GM12892 (cell line): Measurements from ENCODE around the gene LIN7B.
"Not testable (repeated sequence)": the region's sequence is repeated elsewhere in the genome, so short reads cannot be mapped to it uniquely, and the experiment has no call there.

ENCODE experiments used
- DNase-seq: peaks from one replicate; pipeline ENCODE4 v3.0.0; 2011; ENCODE audit not compliant: insufficient read length
- FAIRE-seq: peaks from 2 replicates; lab custom pipeline; 2011; peaks lifted over from hg19 to GRCh38; lab: Jason Lieb, UNC
- POLR2A ChIP-seq: IDR thresholded peaks from 2 replicates; pipeline ENCODE4 v1.6.1; 2011; ENCODE audit warnings: low read depth, low read length, control low read depth
- POLR2AphosphoS5 ChIP-seq: IDR thresholded peaks from 2 replicates; pipeline ENCODE4 v1.6.1; 2011; ENCODE audit warnings: low read depth, low read length, control low read depth
- TAF1 ChIP-seq: IDR thresholded peaks from 2 replicates; pipeline ENCODE4 v1.6.1; 2011; ENCODE audit warnings: low read depth, mild to moderate bottlenecking, control low read depth, low read length, borderline replicate concordance

Gene LIN7B

DNA sequence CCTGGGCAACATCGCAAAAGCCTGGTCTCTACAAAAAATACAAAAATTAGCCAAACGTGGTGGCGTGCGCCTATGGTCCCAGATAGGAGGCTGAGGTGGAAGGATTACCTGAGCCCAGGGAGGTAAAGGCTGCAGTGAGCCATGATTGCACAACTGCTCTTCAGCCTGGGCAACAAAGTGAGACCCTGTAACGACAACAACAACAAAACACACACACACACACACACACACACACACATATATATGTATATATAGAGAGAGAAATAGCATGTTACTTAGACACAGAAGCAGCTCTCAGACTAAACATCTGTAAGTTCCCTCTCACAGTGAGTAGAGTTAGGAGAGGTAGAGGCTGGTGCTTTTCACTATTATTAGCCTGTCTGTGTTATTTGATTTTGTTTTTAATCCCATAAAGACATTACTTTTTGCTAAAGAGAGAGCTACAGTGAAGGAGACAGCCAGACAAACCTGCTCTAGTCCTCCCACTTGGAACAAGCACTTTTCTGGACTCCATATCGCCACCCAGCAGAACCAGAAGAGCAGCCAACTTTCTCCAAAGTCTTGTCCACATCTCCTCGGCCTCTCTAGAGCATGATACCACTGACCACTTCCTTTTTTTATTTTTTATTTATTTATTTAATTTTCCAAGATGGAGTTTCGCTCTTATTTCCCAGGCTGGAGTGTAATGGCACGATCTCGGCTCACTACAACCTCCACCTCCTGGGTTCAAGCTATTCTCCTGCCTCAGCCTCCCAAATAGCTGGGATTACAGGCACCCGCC lies 2.8 kb upstream of the LIN7B start:
- no peak for DNase-seq
- FAIRE-seq: no peak
- TF ChIP-seq POLR2AphosphoS5 (no peak), POLR2A (0 out of 2 replicates have a peak, but pooled peaks have one; percentile 24), TAF1 (no peak)

DNA sequence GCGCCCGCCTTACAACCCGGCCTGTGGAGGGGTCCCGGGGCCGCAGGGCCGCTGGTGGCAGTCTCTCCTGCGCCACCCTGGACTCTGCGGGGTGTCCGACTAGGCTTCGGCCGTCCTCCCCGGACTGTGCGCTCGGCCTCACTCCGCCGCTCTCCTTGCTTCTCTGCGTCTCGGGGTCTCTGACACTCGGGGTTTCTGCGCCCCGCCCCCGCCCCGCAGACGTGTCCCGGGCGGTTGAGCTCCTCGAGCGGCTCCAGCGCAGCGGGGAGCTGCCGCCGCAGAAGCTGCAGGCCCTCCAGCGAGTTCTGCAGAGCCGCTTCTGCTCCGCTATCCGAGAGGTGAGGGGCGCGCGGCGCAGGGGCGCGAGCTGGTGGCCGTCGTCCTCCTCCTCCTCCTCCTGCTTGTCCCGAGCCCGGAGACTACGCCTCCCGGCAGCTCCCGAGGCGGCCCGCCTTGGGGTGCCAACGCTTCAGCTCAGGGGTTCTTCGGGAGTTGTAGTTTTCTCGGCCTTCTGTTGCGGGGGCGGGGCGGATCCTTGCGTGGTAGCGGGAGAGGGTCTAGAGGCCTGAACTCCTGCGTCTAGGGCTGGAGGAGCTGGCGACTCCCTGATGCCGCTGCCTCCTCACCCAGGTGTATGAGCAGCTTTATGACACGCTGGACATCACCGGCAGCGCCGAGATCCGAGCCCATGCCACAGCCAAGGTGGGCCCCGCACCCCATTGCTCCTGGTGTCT lies 627 bp downstream of the LIN7B start:
- TF ChIP-seq POLR2AphosphoS5 (no peak), TAF1 (no peak), POLR2A (no peak)
- FAIRE-seq (no peak), DNase-seq (no peak)

DNA sequence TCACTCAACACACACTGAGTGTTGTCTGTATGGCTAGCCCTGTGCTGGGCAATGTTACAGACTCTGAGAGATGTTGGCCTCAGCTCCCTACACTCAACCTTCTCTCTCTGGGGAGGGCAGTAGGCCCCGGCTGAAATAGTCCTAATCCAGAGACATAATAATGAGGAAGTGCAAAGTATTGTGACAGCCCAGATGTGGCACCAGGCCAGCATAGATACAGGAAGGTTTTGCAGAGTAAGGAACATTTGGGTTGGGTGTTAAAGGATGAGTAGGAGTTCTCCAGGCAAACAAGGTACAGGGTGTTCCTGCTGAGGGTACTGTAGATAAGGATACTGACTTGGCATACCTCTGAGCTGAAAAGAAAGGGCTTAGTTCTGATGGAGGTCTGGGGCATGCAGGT lies 2.4 kb downstream of the LIN7B start:
- no peak for DNase-seq
- FAIRE-seq: no peak
- TF ChIP-seq POLR2AphosphoS5 (no peak), TAF1 (no peak), POLR2A (no peak)

DNA sequence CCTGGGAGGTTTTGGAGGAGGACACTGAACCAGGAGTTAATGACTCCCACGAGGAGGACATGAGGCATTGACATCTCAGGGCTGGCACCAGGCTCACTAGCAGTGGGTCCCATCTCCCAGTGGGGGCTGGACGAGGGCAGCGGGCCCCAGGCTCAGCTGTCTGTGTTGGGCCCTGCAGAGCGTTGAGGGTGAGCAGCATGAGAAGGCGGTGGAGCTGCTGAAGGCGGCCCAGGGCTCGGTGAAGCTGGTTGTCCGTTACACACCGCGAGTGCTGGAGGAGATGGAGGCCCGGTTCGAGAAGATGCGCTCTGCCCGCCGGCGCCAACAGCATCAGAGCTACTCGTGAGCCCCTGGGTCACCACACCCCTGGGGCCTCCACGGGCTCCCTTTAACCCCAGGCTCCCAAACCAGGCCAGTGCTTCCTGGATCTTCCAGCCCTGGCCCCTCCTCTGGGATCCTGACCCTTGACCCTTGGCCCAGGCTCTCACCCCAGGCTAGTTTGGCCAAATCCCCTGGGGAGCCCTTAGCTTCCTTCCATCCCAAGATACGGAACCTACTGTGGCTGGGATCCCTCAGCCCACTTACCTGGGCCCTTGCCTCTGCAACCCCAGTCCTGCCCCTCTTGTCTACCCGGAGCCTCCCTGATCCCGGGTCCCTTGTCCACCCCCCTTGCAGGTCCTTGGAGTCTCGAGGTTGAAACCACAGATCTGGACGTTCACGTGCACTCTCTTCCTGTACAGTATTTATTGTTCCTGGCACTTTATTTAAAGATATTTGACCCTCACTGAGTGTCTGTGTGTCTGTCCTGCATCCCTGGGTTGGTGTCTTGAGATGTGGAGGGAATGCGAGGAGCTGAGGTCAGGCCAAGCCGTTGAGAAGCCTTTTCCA lies 3.8 kb downstream of the LIN7B start:
- FAIRE-seq (no peak), DNase-seq (no peak)
- TF ChIP-seq TAF1 (no peak), POLR2A (no peak), POLR2AphosphoS5 (no peak)

DNA sequence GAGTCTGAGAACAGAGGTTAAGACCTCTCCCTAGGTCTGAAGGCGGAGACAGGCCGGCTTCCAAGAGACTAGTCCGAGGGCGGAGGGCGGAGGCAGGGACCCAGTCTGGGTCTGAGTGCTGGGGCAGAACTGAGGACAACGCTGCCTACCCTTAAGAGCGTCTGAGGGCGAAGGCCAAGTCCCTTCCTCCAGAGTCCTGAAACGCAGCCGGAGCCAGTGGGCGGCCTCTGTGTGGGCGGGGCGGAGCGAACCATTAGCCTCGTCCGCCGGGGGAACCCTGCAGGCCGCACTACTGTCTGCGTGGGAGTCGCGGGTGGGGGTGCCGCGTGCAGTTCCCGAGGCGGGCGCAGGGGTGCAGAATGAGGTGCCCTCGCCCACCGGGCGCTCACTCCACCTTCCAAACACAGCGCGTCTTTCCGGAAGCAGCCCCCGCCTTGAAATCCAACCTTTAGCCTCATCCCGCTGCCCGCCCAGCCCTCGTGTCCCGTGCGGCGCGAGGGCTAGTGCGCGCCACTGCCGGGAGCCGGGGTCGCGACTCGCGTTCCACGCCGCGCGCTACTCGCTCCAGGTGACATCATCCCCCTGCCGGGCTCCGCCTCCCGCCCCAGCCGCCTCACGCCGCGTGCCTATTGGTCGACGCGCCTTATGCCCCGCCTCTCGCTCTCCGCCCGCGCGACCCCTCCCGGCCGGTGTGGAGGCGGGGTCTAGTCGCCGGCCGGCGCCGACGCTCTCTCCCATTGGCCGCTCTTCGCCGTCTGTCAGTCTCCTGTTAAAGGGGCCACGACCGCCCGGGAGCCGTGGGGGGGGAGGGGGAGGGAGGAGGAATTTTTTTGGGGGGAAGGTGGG lies 4.6 kb downstream of the LIN7B start, which contains the start of gene C19orf73:
Gene C19orf73, minus strand, starts transcription at position 579 of the 846 bp plus-strand sequence. Its CDS starts 121 bp downstream, at position 458.
- peak; percentile 96 for DNase-seq
- peak; percentile 99 for FAIRE-seq
- TF ChIP-seq POLR2A (peak; percentile 66; the same call in 1 of the 2 replicates), POLR2AphosphoS5 (no peak; the same call in 1 of the 2 replicates)

DNA sequence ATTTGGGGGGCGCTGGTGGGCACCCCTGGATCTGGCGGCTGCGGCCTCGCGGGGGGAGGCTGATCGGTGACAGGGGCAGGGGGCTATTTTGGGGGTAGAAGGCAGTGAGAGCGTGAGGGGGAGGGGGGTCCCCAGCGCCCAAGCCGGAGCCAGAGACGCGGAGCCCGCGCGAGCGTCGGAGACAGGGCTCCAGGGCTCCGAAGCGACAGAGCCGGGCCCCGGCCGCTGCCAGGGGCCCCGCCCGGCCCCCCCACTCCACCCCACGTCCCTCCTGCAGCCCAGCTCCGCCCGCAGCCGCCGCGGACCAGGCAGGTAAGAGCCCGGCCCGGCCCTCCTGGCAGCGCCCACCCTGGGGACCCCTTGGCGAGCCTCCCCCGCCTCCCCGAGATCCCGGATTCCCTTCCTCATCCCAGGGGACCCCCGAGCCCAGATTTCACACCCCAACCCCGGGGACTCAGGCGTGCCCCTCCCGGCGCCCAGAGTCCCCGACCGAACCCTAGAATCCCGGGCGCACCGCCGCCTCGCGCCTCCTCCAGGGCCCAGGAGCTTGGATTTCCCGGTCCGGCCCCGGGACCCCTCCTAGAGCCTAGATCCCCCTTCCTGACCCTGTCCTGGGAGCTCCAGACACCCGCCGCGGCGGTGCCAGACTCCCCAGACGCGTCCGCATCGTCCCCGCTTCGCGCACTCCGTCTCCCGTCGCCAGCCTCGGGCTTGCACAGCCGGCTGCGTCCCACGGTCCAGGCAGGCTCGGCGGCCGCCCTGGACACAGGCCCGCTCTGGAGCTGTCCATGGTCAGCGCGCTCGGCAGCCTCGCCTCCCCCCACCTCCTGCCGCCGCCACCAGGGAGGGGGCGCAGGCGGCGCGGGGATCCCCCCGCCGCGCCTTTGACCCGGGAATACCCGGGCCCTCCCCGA lies 5.5 kb downstream of the LIN7B start, which contains the start of gene PPFIA3:
Gene PPFIA3, plus strand, starts transcription at position 134 of the 914 bp plus-strand sequence. CDS start 8,330 bp downstream, outside the sequence.
- DNase-seq (no peak), FAIRE-seq (peak; percentile 48)
- TF ChIP-seq TAF1 (no peak), POLR2A (no peak)

DNA sequence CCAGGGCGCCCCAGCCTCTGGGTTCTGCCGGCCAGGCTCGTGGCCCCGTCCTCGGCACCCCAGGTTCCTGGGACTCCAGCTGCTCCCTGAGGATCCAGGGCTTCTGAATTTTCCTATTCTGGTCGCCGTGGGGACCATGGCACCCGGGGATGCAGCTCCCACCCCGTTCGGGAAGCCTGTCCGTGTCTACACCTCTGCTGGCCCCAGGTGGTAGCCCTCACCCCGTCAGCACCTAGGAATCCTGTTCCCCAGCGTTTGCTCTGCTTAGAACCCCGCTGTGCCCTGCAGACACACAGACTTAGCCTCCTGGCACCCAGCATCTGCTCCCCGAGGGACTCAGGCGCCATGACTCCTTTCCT lies 6.1 kb downstream of the LIN7B start:
- TF ChIP-seq POLR2AphosphoS5 (no peak), POLR2A (no peak), TAF1 (no peak)
- FAIRE-seq (no peak), DNase-seq (no peak)

DNA sequence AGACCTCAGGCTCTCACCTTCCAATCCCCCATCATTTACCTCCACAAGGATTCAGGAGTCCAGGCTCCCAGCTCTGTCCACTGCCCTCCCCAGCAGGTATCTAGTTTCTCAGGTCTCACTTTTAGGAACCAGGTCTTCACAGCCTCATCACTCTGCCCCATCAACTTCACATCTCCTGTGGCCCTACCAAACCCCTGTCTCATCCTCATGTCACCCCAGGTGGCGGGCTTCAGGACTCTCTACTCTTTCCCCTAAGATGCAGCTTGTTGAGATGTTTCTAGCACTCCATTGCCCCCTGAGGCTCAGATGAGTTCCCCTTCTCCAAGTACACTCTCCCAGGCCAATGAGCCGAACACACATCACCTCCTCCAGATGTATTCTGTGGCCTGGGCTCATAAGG lies 6.7 kb downstream of the LIN7B start:
- FAIRE-seq: no peak
- TF ChIP-seq POLR2A (no peak), POLR2AphosphoS5 (no peak), TAF1 (no peak)
- DNase-seq: no peak

DNA sequence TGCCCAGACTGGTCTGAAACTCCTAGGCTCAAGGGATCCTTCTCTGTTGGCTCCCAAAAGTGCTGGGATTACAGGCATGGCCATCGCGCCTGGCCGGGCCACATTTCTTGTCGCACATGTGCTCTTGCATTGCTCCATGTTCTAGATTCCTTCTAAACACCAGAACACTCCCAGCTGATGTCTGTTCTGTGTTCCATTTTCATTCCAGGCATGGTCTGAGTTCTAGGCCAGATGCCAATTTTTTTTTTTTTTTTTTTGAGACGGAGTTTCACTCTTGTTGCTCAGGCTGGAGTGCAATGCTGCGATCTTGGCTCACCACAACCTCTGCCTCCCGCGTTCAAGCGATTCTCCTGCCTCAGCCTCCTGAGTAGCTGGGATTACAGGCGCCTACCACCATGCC lies 7.7 kb downstream of the LIN7B start:
- FAIRE-seq, DNase-seq: not testable (repeated sequence)

DNA sequence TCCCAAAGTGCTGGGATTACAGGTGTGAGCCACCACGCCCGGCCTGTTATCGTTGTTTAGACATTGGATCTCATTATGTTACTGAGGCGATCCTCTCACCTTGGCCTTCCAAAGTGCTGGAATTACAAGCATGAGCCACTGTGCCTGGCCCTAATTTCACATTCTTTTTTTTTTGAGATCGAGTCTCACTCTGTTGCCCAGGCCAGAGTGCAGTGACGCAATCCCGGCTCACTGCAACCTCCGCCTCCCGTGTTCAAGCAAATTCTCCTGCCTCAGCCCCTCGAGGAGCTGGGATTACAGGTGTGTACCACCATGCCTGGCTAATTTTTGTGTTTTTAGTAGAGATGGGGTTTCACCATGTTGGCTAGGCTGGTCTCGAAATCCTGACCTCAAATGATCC lies 9.1 kb downstream of the LIN7B start:
- not testable (repeated sequence) for FAIRE-seq

More for the DNA sequence above, 9.1 kb downstream of the LIN7B start:
- DNase-seq: not testable (repeated sequence)
